ENCODE data around the gene WFDC12.

WFDC12 gene

GRCh38 chr20:45085867-45086266 is 38.4 kb downstream of the WFDC12 start:
- no peaks in the 10 kb centered on the region for H4K20me1 ChIP-seq (ENCODE audit: control insufficient read depth, insufficient read depth, low read depth, low read length)

GRCh38 chr20:45085289-45085688 is 39.0 kb downstream of the WFDC12 start:
- Histone ChIP-seq H3K36me3 (ENCODE audit: control insufficient read depth, low read length) (peaks cover 57% of the 10 kb centered on the region), H3K27me3 (ENCODE audit: control insufficient read depth, low read length) (no peaks in the 10 kb centered on the region), H3K9me3 (ENCODE audit: control insufficient read depth, insufficient read depth, low read length) (no peaks in the 10 kb centered on the region; the same call in 1 of the 2 replicates), H3K27ac (ENCODE audit: low read depth, low read length) (no peak overlapping the region), H3K4me1 (ENCODE audit: control insufficient read depth, low read length) (peaks cover 19% of the 10 kb centered on the region), H3K79me2 (ENCODE audit: control insufficient read depth, low read length) (no peaks in the 10 kb centered on the region), H3K4me3 (ENCODE audit: low read length) (no peak overlapping the region), H4K20me1 (ENCODE audit: control insufficient read depth, insufficient read depth, low read depth, low read length) (no peaks in the 10 kb centered on the region), H3K4me2 (ENCODE audit: low read length) (no peak overlapping the region), H3K9me2 (replicated peaks; ENCODE audit: control insufficient read depth, low read length) (no peaks in the 10 kb centered on the region), H3F3A (ENCODE audit: control insufficient read depth, insufficient read depth) (no peaks in the 10 kb centered on the region; the same call in 1 of the 2 replicates)
- TF ChIP-seq CTCF (IDR thresholded peaks at IDR 0.05; ENCODE audit: low read depth, low read length, poor library complexity, severe bottlenecking) (no peak), EZH2phosphoT487 (IDR thresholded peaks at IDR 0.05; ENCODE audit: borderline replicate concordance, low read length) (no peak)

More at GRCh38 chr20:45085867-45086266, 38.4 kb downstream of the WFDC12 start:
- H3K27me3 ChIP-seq (ENCODE audit: control insufficient read depth, low read length) = no peaks in the 10 kb centered on the region
- H3K4me1 ChIP-seq (ENCODE audit: control insufficient read depth, low read length) = peaks cover 22% of the 10 kb centered on the region
- no peaks in the 10 kb centered on the region; the same call in 1 of the 2 replicates for H3F3A ChIP-seq (ENCODE audit: control insufficient read depth, insufficient read depth)
- H3K4me3 ChIP-seq (ENCODE audit: low read length) = no peak overlapping the region
- H3K27ac ChIP-seq (ENCODE audit: low read depth, low read length) = no peak overlapping the region
- H3K79me2 ChIP-seq (ENCODE audit: control insufficient read depth, low read length) = no peaks in the 10 kb centered on the region
- H3K9me2 ChIP-seq (replicated peaks; ENCODE audit: control insufficient read depth, low read length) = no peaks in the 10 kb centered on the region
- peaks cover 55% of the 10 kb centered on the region for H3K36me3 ChIP-seq (ENCODE audit: control insufficient read depth, low read length)
- no peaks in the 10 kb centered on the region; the same call in 1 of the 2 replicates for H3K9me3 ChIP-seq (ENCODE audit: control insufficient read depth, insufficient read depth, low read length)
- TF ChIP-seq EZH2phosphoT487 (IDR thresholded peaks at IDR 0.05; ENCODE audit: borderline replicate concordance, low read length) (no peak), CTCF (IDR thresholded peaks at IDR 0.05; ENCODE audit: low read depth, low read length, poor library complexity, severe bottlenecking) (peak; percentile 16)
- H3K4me2 ChIP-seq (ENCODE audit: low read length) = no peak overlapping the region

GRCh38 chr20:45083127-45083526 is 41.1 kb downstream of the WFDC12 start:
- H3K4me2 ChIP-seq (ENCODE audit: low read length) = no peak overlapping the region
- H4K20me1 ChIP-seq (ENCODE audit: control insufficient read depth, insufficient read depth, low read depth, low read length) = no peaks in the 10 kb centered on the region
- H3K79me2 ChIP-seq (ENCODE audit: control insufficient read depth, low read length) = no peaks in the 10 kb centered on the region
- no peaks in the 10 kb centered on the region for H3K9me2 ChIP-seq (replicated peaks; ENCODE audit: control insufficient read depth, low read length)
- H3K36me3 ChIP-seq (ENCODE audit: control insufficient read depth, low read length) = peaks cover 64% of the 10 kb centered on the region
- H3K9me3 ChIP-seq (ENCODE audit: control insufficient read depth, insufficient read depth, low read length) = no peaks in the 10 kb centered on the region; the same call in 1 of the 2 replicates
- TF ChIP-seq EZH2phosphoT487 (IDR thresholded peaks at IDR 0.05; ENCODE audit: borderline replicate concordance, low read length) (no peak), CTCF (IDR thresholded peaks at IDR 0.05; ENCODE audit: low read depth, low read length, poor library complexity, severe bottlenecking) (no peak)
- H3K27ac ChIP-seq (ENCODE audit: low read depth, low read length) = no peak overlapping the region
- no peaks in the 10 kb centered on the region for H3K27me3 ChIP-seq (ENCODE audit: control insufficient read depth, low read length)
- no peaks in the 10 kb centered on the region; the same call in 1 of the 2 replicates for H3F3A ChIP-seq (ENCODE audit: control insufficient read depth, insufficient read depth)
- H3K4me1 ChIP-seq (ENCODE audit: control insufficient read depth, low read length) = peaks cover 19% of the 10 kb centered on the region
- H3K4me3 ChIP-seq (ENCODE audit: low read length) = no peak overlapping the region

Data from DOHH2 (cell line).